ENCODE results near the gene ZBTB3.

DNA sequence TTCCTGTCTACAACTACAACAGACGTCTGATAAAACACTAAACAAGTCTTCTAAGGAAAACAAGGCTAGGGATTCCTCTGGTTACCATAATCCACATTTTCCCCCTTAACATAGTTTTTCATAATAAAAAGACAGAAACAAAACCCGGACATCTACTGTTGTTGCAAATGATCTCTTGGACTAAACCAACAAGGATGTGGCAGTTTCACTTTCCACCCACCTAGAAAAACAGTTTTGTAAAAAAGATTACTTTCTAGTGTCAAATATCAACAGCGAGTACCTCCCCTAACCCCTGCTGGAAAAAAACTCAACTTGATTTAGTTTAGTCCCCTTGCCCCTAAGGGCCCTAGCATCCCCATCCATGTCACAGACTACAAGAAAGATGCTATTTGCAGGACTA lies 41.1 kb downstream of the ZBTB3 start:
- TF ChIP-seq, protein P1, sequence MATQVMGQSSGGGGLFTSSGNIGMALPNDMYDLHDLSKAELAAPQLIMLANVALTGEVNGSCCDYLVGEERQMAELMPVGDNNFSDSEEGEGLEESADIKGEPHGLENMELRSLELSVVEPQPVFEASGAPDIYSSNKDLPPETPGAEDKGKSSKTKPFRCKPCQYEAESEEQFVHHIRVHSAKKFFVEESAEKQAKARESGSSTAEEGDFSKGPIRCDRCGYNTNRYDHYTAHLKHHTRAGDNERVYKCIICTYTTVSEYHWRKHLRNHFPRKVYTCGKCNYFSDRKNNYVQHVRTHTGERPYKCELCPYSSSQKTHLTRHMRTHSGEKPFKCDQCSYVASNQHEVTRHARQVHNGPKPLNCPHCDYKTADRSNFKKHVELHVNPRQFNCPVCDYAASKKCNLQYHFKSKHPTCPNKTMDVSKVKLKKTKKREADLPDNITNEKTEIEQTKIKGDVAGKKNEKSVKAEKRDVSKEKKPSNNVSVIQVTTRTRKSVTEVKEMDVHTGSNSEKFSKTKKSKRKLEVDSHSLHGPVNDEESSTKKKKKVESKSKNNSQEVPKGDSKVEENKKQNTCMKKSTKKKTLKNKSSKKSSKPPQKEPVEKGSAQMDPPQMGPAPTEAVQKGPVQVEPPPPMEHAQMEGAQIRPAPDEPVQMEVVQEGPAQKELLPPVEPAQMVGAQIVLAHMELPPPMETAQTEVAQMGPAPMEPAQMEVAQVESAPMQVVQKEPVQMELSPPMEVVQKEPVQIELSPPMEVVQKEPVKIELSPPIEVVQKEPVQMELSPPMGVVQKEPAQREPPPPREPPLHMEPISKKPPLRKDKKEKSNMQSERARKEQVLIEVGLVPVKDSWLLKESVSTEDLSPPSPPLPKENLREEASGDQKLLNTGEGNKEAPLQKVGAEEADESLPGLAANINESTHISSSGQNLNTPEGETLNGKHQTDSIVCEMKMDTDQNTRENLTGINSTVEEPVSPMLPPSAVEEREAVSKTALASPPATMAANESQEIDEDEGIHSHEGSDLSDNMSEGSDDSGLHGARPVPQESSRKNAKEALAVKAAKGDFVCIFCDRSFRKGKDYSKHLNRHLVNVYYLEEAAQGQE (IDR thresholded peaks at IDR 0.05; ENCODE audit: insufficient read depth in 1 of 2, low read depth in 2 of 2, low read length in 2 of 2): no peak
- TF ChIP-seq TAF1 (IDR thresholded peaks at IDR 0.05; ENCODE audit: borderline replicate concordance, insufficient read depth, low read length) (no peak), POLR2AphosphoS5 (IDR thresholded peaks at IDR 0.05; ENCODE audit: low read depth, low read length) (0 out of 2 replicates have a peak, but pooled peaks have one; percentile 2), SIN3A (IDR thresholded peaks at IDR 0.05; ENCODE audit: borderline replicate concordance, insufficient read depth, low read length) (no peak)
